ENCODE data around the gene LAX1. TPM values are rescaled to one million over a fixed set of nuclear protein-coding genes. Genes with fewer than 3 reads are reported as not detected.
A peak's percentile ranks its signal among the peaks of the same experiment; 100 is the strongest.
"Not testable (repeated sequence)": the region's sequence is repeated elsewhere in the genome, so short reads cannot be mapped to it uniquely, and the experiment has no call there.

The LAX1 gene
- total and polyA plus RNA-seq, 4 experiments from 2014 or later: 5.5 to 41.2 (median 38.1) TPM

DNA sequence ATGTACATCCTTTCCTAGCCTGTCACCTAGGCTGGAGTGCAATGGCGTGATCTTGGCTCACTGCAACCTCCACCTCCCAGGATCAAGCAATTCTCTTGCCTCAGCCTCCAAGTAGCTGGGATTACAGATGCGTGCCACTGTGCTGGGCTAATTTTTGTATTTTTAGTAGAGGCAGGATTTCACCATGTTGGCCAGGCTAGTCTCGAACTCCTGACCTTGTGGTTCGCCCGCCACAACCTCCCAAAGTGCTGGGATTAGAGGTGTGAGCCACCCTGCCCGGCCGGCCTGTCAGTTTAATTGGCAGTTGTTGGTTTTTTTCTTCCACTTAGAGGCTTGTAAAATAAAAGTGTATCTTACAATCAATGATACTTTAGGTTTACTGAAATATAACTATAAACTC, 28.6 kb downstream of the LAX1 start:
- H3K36me3 ChIP-seq (ENCODE audit: insufficient read depth, low read length); H3K27me3 ChIP-seq (ENCODE audit: insufficient read depth, low read length); DNase-seq; H3K27me3 Mint-ChIP-seq; H3K9me3 Mint-ChIP-seq; H3K27ac ChIP-seq (ENCODE audit: low read depth, low read length); H3K4me3 Mint-ChIP-seq; H3K4me3 ChIP-seq (ENCODE audit: low read length in 2 of 2); H3K9me3 ChIP-seq (ENCODE audit: control insufficient read depth in 1 of 2, low read length in 2 of 2): not testable (repeated sequence)
- POLR2A ChIA-PET (ENCODE audit: partially characterized antibody): interaction anchor here (2.2 kb wide), 1 partner anchor 28 kb away, joined by 16 read pairs; the partner anchor contains the start of gene LAX1
- Mint-ChIP-seq H3K4me1 (peaks cover 25 to 37% (median 31%) of the 10 kb centered on the region in 4 donors), H3K36me3 (peaks cover 13 to 25% of the 10 kb centered on the region in 2 donors), H3K27ac (peak overlapping the region in 2 of 7 donors; percentile 17 to 29)
- intact Hi-C loops (cut with micrococcal nuclease): loop anchor here (10.0 kb wide), 2 partner anchors 49 to 169 kb away; partner anchors contain the start of gene ATP2B4
- H3K4me1 ChIP-seq (ENCODE audit: insufficient read depth, low read length): peaks cover 30% of the 10 kb centered on the region
- CTCF ChIA-PET (ENCODE audit: partially characterized antibody): interaction anchor here (0.8 to 1.4 kb wide), 3 partner anchors 28 to 92 kb away, joined by 3 to 4 read pairs (median 4); partner anchors contain the start of gene LAX1

DNA sequence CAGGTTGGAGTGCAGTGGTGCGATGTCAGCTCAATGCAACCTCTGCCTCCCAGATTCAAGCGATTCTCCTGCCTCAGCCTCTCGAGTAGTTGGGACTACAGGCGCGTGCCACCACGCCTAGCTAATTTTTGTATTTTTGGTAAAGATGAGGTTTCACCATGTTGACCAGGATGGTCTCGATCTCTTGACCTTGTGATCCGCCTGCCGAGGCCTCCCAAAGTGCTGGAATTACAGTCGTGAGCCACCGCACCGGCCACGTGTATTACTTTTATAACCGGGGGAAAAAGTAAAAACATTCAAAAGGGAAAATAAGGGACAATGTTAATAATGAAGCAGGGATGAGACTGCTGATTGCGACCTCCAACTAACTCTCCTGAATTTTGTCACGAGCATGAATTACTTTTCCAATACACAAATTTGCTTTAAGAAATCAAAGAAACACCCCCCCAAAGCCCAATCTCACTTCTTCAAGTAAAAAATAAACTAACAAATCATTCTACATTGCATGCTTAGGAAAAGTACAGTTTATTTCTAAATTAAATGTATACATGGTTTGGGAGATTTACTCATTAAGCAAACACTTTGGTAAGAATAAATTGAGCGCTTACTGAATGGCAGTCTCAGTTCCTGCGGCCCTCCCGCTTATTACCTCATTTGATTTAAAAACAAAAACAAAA, 29.9 kb downstream of the LAX1 start:
- Histone ChIP-seq H3K4me3 (ENCODE audit: low read length in 2 of 2) (no peak overlapping the region), H3K27ac (ENCODE audit: low read depth, low read length) (peak overlapping the region; percentile 81), H3K4me1 (ENCODE audit: insufficient read depth, low read length) (peaks cover 43% of the 10 kb centered on the region), H3K27me3 (ENCODE audit: insufficient read depth, low read length) (no peaks in the 10 kb centered on the region), H3K9me3 (ENCODE audit: control insufficient read depth in 1 of 2, low read length in 2 of 2) (no peaks in the 10 kb centered on the region), H3K36me3 (ENCODE audit: insufficient read depth, low read length) (peaks cover 13% of the 10 kb centered on the region)
- peaks cover 32 to 50% (median 44%) of the 10 kb centered on the region in 4 donors for H3K4me1 Mint-ChIP-seq
- H3K36me3 Mint-ChIP-seq: peaks cover 14 to 38% of the 10 kb centered on the region in 2 donors
- H3K4me3 Mint-ChIP-seq: peak overlapping the region; percentile 91 to 99 (median 97)
- CTCF ChIA-PET (ENCODE audit: partially characterized antibody): no interaction called here
- peak overlapping the region; percentile 86 to 99 (median 98) for H3K27ac Mint-ChIP-seq
- intact Hi-C loops (cut with micrococcal nuclease): loop anchor here (1.0 to 10.0 kb wide), 6 partner anchors 30 to 1448 kb away; partner anchors contain the start of genes ATP2B4, LAX1, PPP1R12B and RBBP5
- H3K27me3 Mint-ChIP-seq: no peaks in the 10 kb centered on the region
- peaks cover 0 to 2% (median 0%) of the 10 kb centered on the region in 8 donors for H3K9me3 Mint-ChIP-seq
- POLR2A ChIA-PET (ENCODE audit: partially characterized antibody): interaction anchor here (0.6 to 2.2 kb wide), 4 partner anchors 14 to 1453 kb away, joined by 3 to 16 read pairs (median 3); partner anchors contain the start of genes LAX1 and UBE2T
- no peak for DNase-seq

DNA sequence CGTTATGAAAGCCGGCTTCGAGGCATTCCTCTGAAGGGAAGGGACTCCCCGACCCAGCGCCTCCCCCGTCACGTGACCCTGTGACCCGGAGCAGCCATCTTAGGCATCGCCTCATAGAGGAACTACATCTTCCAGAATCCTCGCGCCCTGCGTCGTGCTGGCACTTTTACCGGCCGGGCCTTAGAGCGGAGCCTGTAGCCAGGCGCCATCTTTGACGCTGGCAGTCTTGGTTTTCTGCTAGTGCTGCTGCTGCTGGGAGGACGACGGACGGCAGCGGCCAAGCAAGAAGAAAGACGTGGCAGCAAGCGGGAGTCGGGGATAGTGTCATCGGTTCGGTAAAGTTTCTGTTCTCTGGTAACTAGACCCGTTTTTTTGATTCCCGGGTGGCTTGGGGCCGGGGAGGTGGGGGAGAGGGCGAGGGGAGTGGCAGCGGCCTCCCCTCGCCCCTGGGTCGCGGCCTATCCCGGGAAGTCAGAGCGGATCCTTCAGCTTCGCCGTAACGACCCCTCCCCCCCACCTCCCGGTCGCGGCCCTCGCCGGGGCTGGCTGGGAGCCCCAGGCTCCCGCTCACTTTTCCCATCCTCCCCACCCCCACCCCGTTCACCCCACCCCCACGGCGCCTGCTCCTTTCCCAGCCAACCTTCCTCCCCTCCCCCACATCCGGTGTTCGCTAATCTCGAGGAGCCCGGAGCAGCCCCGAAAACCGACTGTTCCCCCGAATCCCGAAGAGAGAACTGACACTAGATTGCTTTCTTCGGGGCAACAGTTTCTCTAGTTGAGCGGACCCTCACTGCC, 30.7 kb downstream of the LAX1 start, which contains the start of the genes ZBED6 and ZC3H11A:
TSS of gene ZBED6 (plus strand) at position 183 of the 795 bp plus-strand sequence. CDS start 1,900 bp downstream, outside the sequence.
TSS of gene ZC3H11A (plus strand) at position 183 of the 795 bp plus-strand sequence. CDS start 21,448 bp downstream, outside the sequence.
- Histone ChIP-seq H3K4me1 (ENCODE audit: insufficient read depth, low read length) (peaks cover 51% of the 10 kb centered on the region), H3K36me3 (ENCODE audit: insufficient read depth, low read length) (peaks cover 13% of the 10 kb centered on the region), H3K4me3 (ENCODE audit: low read length in 2 of 2) (peak within 1 kb of the TSS; percentile 72 to 74), H3K27ac (ENCODE audit: low read depth, low read length) (peak within 1 kb of the TSS; percentile 81), H3K27me3 (ENCODE audit: insufficient read depth, low read length) (no peaks in the 10 kb centered on the region), H3K9me3 (ENCODE audit: control insufficient read depth in 1 of 2, low read length in 2 of 2) (no peaks in the 10 kb centered on the region)
- intact Hi-C loops (cut with micrococcal nuclease): loop anchor here (1.0 to 10.0 kb wide), 6 partner anchors 30 to 1448 kb away; partner anchors contain the start of genes ATP2B4, LAX1, PPP1R12B and RBBP5
- Mint-ChIP-seq H3K4me1 (peaks cover 35 to 57% (median 48%) of the 10 kb centered on the region in 4 donors), H3K36me3 (peaks cover 18 to 42% of the 10 kb centered on the region in 2 donors), H3K9me3 (peaks cover 0 to 2% (median 0%) of the 10 kb centered on the region in 8 donors), H3K27ac (peak within 1 kb of the TSS; percentile 86 to 99 (median 98)), H3K27me3 (no peaks in the 10 kb centered on the region), H3K4me3 (peak within 1 kb of the TSS; percentile 91 to 99 (median 97))
- peak; percentile 96 to 100 (median 98) for DNase-seq
- ChIA-PET POLR2A (ENCODE audit: partially characterized antibody) (interaction anchor here (0.6 to 1.8 kb wide), 2 partner anchors 14 to 30 kb away, joined by 3 to 12 read pairs; partner anchors contain the start of gene LAX1), CTCF (ENCODE audit: partially characterized antibody) (no interaction called here)

DNA sequence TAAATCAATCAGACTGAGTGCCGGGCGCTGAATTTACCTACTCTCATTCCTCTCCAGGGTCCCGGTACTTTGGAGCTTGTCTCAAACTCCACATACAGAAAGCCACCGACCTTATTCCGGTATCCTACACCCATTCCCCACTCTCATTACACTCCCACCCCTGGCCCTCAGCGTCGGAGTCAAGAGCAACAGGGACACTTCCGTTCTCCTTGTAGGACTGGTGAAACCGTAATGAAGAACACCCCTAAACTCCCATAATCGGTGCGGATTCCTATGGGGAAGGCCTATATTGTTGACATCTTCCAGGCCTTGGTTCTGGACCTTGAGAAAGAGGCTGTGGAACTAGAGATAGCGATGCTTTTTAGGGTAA, 31.2 kb downstream of the LAX1 start:
- H3K4me1 Mint-ChIP-seq: peaks cover 39 to 63% (median 52%) of the 10 kb centered on the region in 4 donors

GRCh38 chr1:203797216-203797615, 32.2 kb downstream of the LAX1 start:
- peaks cover 66% of the 10 kb centered on the region for H3K4me1 ChIP-seq (ENCODE audit: insufficient read depth, low read length)
- Mint-ChIP-seq H3K9me3 (peaks cover 0 to 2% (median 0%) of the 10 kb centered on the region in 8 donors), H3K36me3 (peaks cover 18 to 42% of the 10 kb centered on the region in 2 donors), H3K27me3 (no peaks in the 10 kb centered on the region), H3K4me1 (peaks cover 44 to 72% (median 56%) of the 10 kb centered on the region in 4 donors), H3K27ac (peak overlapping the region; percentile 15 to 86 (median 34)), H3K4me3 (peak overlapping the region; percentile 67 to 99 (median 96))
- ChIA-PET CTCF (ENCODE audit: partially characterized antibody) (no interaction called here), POLR2A (ENCODE audit: partially characterized antibody) (interaction anchor here (1.8 kb wide), 1 partner anchor 32 kb away, joined by 12 read pairs; the partner anchor contains the start of gene LAX1)
- DNase-seq: no peak
- H3K27me3 ChIP-seq (ENCODE audit: insufficient read depth, low read length): no peaks in the 10 kb centered on the region
- H3K27ac ChIP-seq (ENCODE audit: low read depth, low read length): no peak overlapping the region
- no peaks in the 10 kb centered on the region for H3K9me3 ChIP-seq (ENCODE audit: control insufficient read depth in 1 of 2, low read length in 2 of 2)
- H3K36me3 ChIP-seq (ENCODE audit: insufficient read depth, low read length): peaks cover 13% of the 10 kb centered on the region
- intact Hi-C loops (cut with micrococcal nuclease): loop anchor here (5.0 to 10.0 kb wide), 4 partner anchors 52 to 1450 kb away; partner anchors contain the start of genes ATP2B4, PPP1R12B and RBBP5
- peak overlapping the region in 1 of 2 donors; percentile 72 for H3K4me3 ChIP-seq (ENCODE audit: low read length in 2 of 2)

More for the DNA sequence above, 31.2 kb downstream of the LAX1 start:
- H3K36me3 ChIP-seq (ENCODE audit: insufficient read depth, low read length): peaks cover 13% of the 10 kb centered on the region
- H3K27me3 Mint-ChIP-seq: no peaks in the 10 kb centered on the region
- H3K36me3 Mint-ChIP-seq: peaks cover 18 to 42% of the 10 kb centered on the region in 2 donors
- peak overlapping the region; percentile 72 to 74 for H3K4me3 ChIP-seq (ENCODE audit: low read length in 2 of 2)
- H3K9me3 Mint-ChIP-seq: peaks cover 0 to 2% (median 0%) of the 10 kb centered on the region in 8 donors
- POLR2A ChIA-PET (ENCODE audit: partially characterized antibody): interaction anchor here (0.7 to 1.8 kb wide), 2 partner anchors 31 to 143 kb away, joined by 3 to 12 read pairs; partner anchors contain the start of gene LAX1
- peak; percentile 15 to 44 (median 29) for DNase-seq
- H3K4me1 ChIP-seq (ENCODE audit: insufficient read depth, low read length): peaks cover 57% of the 10 kb centered on the region
- CTCF ChIA-PET (ENCODE audit: partially characterized antibody): no interaction called here
- intact Hi-C loops (cut with micrococcal nuclease): loop anchor here (5.0 to 10.0 kb wide), 4 partner anchors 51 to 1449 kb away; partner anchors contain the start of genes ATP2B4, PPP1R12B and RBBP5
- H3K4me3 Mint-ChIP-seq: peak overlapping the region; percentile 91 to 99 (median 97)
- no peaks in the 10 kb centered on the region for H3K9me3 ChIP-seq (ENCODE audit: control insufficient read depth in 1 of 2, low read length in 2 of 2)
- H3K27ac ChIP-seq (ENCODE audit: low read depth, low read length): peak overlapping the region; percentile 81
- H3K27ac Mint-ChIP-seq: peak overlapping the region; percentile 86 to 99 (median 92)
- no peaks in the 10 kb centered on the region for H3K27me3 ChIP-seq (ENCODE audit: insufficient read depth, low read length)

- Histone ChIP-seq H3K27me3 (ENCODE audit: insufficient read depth, low read length) (no peaks in the 10 kb centered on the region), H3K36me3 (ENCODE audit: insufficient read depth, low read length) (peaks cover 13% of the 10 kb centered on the region), H3K4me3 (ENCODE audit: low read length in 2 of 2) (no peak overlapping the region), H3K27ac (ENCODE audit: low read depth, low read length) (no peak overlapping the region), H3K4me1 (ENCODE audit: insufficient read depth, low read length) (peaks cover 68% of the 10 kb centered on the region), H3K9me3 (ENCODE audit: control insufficient read depth in 1 of 2, low read length in 2 of 2) (no peaks in the 10 kb centered on the region)
- Mint-ChIP-seq H3K27me3 (no peaks in the 10 kb centered on the region), H3K4me3 (peak overlapping the region; percentile 5 to 99 (median 58)), H3K36me3 (peaks cover 22 to 48% of the 10 kb centered on the region in 2 donors), H3K27ac (peak overlapping the region in 6 of 7 donors; percentile 15 to 86 (median 40)), H3K9me3 (peaks cover 0 to 2% (median 0%) of the 10 kb centered on the region in 8 donors), H3K4me1 (peaks cover 47 to 78% (median 60%) of the 10 kb centered on the region in 4 donors)
- ChIA-PET CTCF (ENCODE audit: partially characterized antibody) (no interaction called here), POLR2A (ENCODE audit: partially characterized antibody) (interaction anchor here (1.0 to 1.1 kb wide), 3 partner anchors 33 to 832 kb away, joined by 3 to 4 read pairs (median 3); partner anchors contain the start of gene LAX1)
- intact Hi-C loops (cut with micrococcal nuclease): loop anchor here (5.0 to 10.0 kb wide), 4 partner anchors 53 to 1451 kb away; partner anchors contain the start of genes ATP2B4, PPP1R12B and RBBP5
- DNase-seq: no peak
These were observed 33.1 kb downstream of the LAX1 start for GRCh38 chr1:203797948-203798655.
